Loucy (cell line): Measurements from ENCODE around the gene TJP1.

Experiments
- CTCF ChIP-seq: fragments of 200-600 bp; sonication (generic); conservative IDR thresholded peaks from 2 replicates; pipeline ENCODE4 v1.5.1; 2014; ENCODE audit warnings: mild to moderate bottlenecking, antibody characterized with exemption, low read length
- EZH2phosphoT487 ChIP-seq: fragments of 200-600 bp; IDR thresholded peaks from 2 replicates; pipeline ENCODE4 v1.6.1; 2018; ENCODE audit warnings: antibody characterized with exemption, mild to moderate bottlenecking, moderate library complexity, borderline replicate concordance

- TF ChIP-seq CTCF, result no peak
- no peak for TF ChIP-seq EZH2phosphoT487
Observed at GRCh38 chr15:29862271-29862670, 40.0 kb upstream of the TJP1 start.
